Prostate gland (tissue), 2 donors: ENCODE results near the gene DHODH. TPM values are rescaled to one million over a fixed set of nuclear protein-coding genes. Genes with fewer than 3 reads are reported as not detected.

ENCODE experiments used
- DNase-seq: peaks from one replicate; pipeline ENCODE4 v3.0.0-alpha.2; 2019; ENCODE audit warnings: low spot score
- H3K27ac ChIP-seq, 2 donors: fragments of 200-600 bp; sonication (generic); 2 replicates each; pipeline ENCODE4 v1.5.1; 2017 to 2019
- H3K27me3 ChIP-seq: fragments of 200-600 bp; sonication (generic); replicated peaks from 2 replicates; pipeline ENCODE4 v1.5.1; 2019; ENCODE audit not compliant: insufficient read depth
- H3K36me3 ChIP-seq, 2 donors: fragments of 200-600 bp; sonication (generic); 1 replicate in 1 of 2; 2 replicates in 1 of 2; pipeline versions ENCODE4 v1.5.1 to v1.8.1; 2017 to 2019
- H3K4me1 ChIP-seq: fragments of 200-600 bp; sonication (generic); replicated peaks from 2 replicates; pipeline ENCODE4 v1.5.1; 2019
- H3K4me3 ChIP-seq, 2 donors: fragments of 200-600 bp; sonication (generic); 2 replicates each; pipeline ENCODE4 v1.5.1; 2017 to 2019
- H3K9me3 ChIP-seq: fragments of 200-600 bp; sonication (generic); 2 replicates; pipeline ENCODE4 v1.5.1; 2017
- POLR2A ChIP-seq: fragments of 450-650 bp; IDR thresholded peaks from one replicate; pipeline ENCODE4 v1.6.1; 2016; ENCODE audit warnings: antibody characterized with exemption, mild to moderate bottlenecking
- POLR2AphosphoS5 ChIP-seq: sonication (generic); formaldehyde crosslinking; IDR thresholded peaks from one replicate; pipeline ENCODE4 v1.6.1; 2017; ENCODE audit warnings: antibody characterized with exemption
- WGBS: methylation state at CpG from one replicate; pipeline ENCODE4 v1.1.5; 2018; 5-methylcytosine and 5-hydroxymethylcytosine counted together
- intact Hi-C: fragments of 100-400 bp; cut with DNase I; formaldehyde crosslinking; loops from one replicate; pipeline ENCODE4 v1.14.2; 2022
- total RNA-seq, 2 donors: library from RNA; depleted of rRNA; stranded (reverse); fragments of >200 nt; gene quantifications; one replicate each; pipeline ENCODE4 v1.1.0, GENCODE V29; 2016
- TF ChIP-seq, protein P1 (sequence below), 4 experiments: fragments of 200-600 bp in 2 of 4; fragments of 450-650 bp in 2 of 4; sonication (generic) in 2 of 4; IDR thresholded peaks; 1 replicate in 3 of 4; 2 replicates in 1 of 4; pipeline ENCODE4 v1.5.1; 2016 to 2019; ENCODE audit warnings: antibody characterized with exemption in 4 of 4, mild to moderate bottlenecking in 2 of 4, moderate library complexity in 2 of 4

The DHODH gene
- total RNA-seq, 2 donors from 2014 or later, result 4.4 to 7.7 TPM

GRCh38 chr16:72027669-72028378, 19.3 kb downstream of the DHODH start:
- Histone ChIP-seq H3K27me3 (no peaks in the 10 kb centered on the region), H3K9me3 (no peaks in the 10 kb centered on the region), H3K4me3 (no peak overlapping the region), H3K36me3 (no peaks in the 10 kb centered on the region), H3K4me1 (no peaks in the 10 kb centered on the region), H3K27ac (no peak overlapping the region)
- WGBS, result 96% methylated on average over 6 of the region's 6 CpGs
- intact Hi-C loops, result no loop called here
- no peak for DNase-seq
- no peak for TF ChIP-seq POLR2A
- TF ChIP-seq POLR2AphosphoS5, result no peak

GRCh38 chr16:72029567-72030271, 21.2 kb downstream of the DHODH start:
- WGBS, result 90% methylated on average over 7 of the region's 7 CpGs
- no peak for DNase-seq
- Histone ChIP-seq H3K4me1 (no peaks in the 10 kb centered on the region), H3K36me3 (no peaks in the 10 kb centered on the region), H3K27ac (no peak overlapping the region), H3K4me3 (no peak overlapping the region), H3K9me3 (no peaks in the 10 kb centered on the region), H3K27me3 (no peaks in the 10 kb centered on the region)
- TF ChIP-seq POLR2A (no peak), POLR2AphosphoS5 (no peak)
- TF ChIP-seq, protein P1, sequence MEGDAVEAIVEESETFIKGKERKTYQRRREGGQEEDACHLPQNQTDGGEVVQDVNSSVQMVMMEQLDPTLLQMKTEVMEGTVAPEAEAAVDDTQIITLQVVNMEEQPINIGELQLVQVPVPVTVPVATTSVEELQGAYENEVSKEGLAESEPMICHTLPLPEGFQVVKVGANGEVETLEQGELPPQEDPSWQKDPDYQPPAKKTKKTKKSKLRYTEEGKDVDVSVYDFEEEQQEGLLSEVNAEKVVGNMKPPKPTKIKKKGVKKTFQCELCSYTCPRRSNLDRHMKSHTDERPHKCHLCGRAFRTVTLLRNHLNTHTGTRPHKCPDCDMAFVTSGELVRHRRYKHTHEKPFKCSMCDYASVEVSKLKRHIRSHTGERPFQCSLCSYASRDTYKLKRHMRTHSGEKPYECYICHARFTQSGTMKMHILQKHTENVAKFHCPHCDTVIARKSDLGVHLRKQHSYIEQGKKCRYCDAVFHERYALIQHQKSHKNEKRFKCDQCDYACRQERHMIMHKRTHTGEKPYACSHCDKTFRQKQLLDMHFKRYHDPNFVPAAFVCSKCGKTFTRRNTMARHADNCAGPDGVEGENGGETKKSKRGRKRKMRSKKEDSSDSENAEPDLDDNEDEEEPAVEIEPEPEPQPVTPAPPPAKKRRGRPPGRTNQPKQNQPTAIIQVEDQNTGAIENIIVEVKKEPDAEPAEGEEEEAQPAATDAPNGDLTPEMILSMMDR (IDR thresholded peaks at IDR 0.05), result no peak
- intact Hi-C loops, result no loop called here

DNA sequence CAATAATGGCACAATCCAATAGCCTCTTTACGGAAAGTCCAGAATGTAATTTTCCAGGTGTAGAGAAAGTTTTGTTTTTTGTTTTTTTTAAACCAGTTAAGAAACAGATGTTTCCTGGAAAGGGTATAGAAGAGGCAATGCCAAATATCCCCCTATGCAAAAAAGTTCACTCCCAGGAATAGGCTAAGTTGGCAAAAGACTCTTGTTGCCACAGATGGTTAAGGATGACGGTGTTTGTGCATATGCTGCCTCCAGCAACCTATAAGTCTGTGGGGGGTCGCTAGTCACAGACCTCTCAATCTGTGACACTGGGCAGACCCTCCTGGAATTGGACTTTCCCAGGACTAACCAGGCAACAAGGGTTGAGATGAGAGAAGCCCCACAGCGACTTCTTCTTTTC, 24.9 kb downstream of the DHODH start:
- Histone ChIP-seq H3K4me3 (no peak overlapping the region), H3K9me3 (no peaks in the 10 kb centered on the region), H3K4me1 (no peaks in the 10 kb centered on the region), H3K27ac (no peak overlapping the region), H3K27me3 (no peaks in the 10 kb centered on the region), H3K36me3 (no peaks in the 10 kb centered on the region)
- TF ChIP-seq, protein P1 (IDR thresholded peaks at IDR 0.05), result no peak
- no peak for TF ChIP-seq POLR2A
- DNase-seq, result no peak
- intact Hi-C loops, result no loop called here
- 88% methylated on average over 4 of the region's 4 CpGs for WGBS

GRCh38 chr16:72036098-72036497, 27.6 kb downstream of the DHODH start:
- Histone ChIP-seq H3K9me3 (no peaks in the 10 kb centered on the region), H3K4me3 (no peak overlapping the region), H3K27ac (no peak overlapping the region), H3K27me3 (no peaks in the 10 kb centered on the region), H3K36me3 (no peaks in the 10 kb centered on the region), H3K4me1 (no peaks in the 10 kb centered on the region)
- WGBS, result 87% methylated on average over 5 of the region's 5 CpGs
- intact Hi-C loops, result no loop called here
- no peak for DNase-seq
- TF ChIP-seq POLR2A, result no peak
- TF ChIP-seq, protein P1 (IDR thresholded peaks at IDR 0.05), result no peak
- TF ChIP-seq POLR2AphosphoS5, result no peak

- 31% methylated on average over 2 of the region's 2 CpGs for WGBS
- no peak for DNase-seq
- Histone ChIP-seq H3K4me1 (no peaks in the 10 kb centered on the region), H3K36me3 (no peaks in the 10 kb centered on the region), H3K9me3 (no peaks in the 10 kb centered on the region), H3K27me3 (no peaks in the 10 kb centered on the region), H3K4me3 (no peak overlapping the region), H3K27ac (no peak overlapping the region)
- TF ChIP-seq POLR2A, result no peak
- intact Hi-C loops, result no loop called here
Observed at GRCh38 chr16:72042157-72042660, 33.7 kb downstream of the DHODH start.

DNA sequence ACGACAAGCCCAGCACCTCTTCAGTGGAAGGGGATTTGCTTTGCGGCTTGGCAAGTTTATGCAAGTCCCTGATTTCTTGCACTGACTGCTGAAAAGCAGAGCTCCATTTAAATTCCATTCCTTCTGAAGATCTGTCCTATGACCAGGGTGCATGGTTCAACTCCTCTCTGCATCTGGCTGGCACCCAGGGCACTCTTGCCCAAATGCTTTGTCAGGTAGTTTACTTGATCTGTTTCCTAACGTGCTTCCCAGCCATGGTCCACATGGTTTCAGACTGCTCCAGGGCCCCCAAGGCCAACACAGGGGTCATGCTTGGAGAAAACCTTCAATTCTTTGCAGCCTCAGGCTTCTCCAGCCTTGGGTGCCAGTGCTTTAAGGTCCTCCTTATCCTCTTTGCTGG, 34.5 kb downstream of the DHODH start:
- no peak for DNase-seq
- intact Hi-C loops, result no loop called here
- H3K27ac ChIP-seq, result no peak overlapping the region
- no peaks in the 10 kb centered on the region for H3K4me1 ChIP-seq
- 46% methylated on average over 3 of the region's 3 CpGs for WGBS
- no peaks in the 10 kb centered on the region for H3K9me3 ChIP-seq
- no peak overlapping the region for H3K4me3 ChIP-seq
- TF ChIP-seq POLR2A (no peak), POLR2AphosphoS5 (no peak)
- TF ChIP-seq, protein P1 (IDR thresholded peaks at IDR 0.05), result no peak
- H3K36me3 ChIP-seq, result no peaks in the 10 kb centered on the region
- no peaks in the 10 kb centered on the region for H3K27me3 ChIP-seq
